Activated CD8-positive, alpha-beta T cell treated with anti-CD3 and anti-CD28 coated beads, Interleukin-2, amount 10 ng/mL, durations not matched to agents 7 days and 5 days (primary cell): Measurements from ENCODE around the gene IST1. TPM values are rescaled to one million over a fixed set of nuclear protein-coding genes. Genes with fewer than 3 reads are reported as not detected.
A peak's percentile ranks its signal among the peaks of the same experiment; 100 is the strongest.

ENCODE experiments used
- ATAC-seq: fragments of 150-1000 bp; cut with Tn5 transposase; one replicate; pipeline ENCODE4 v1.10.0; 2021; ENCODE audit warnings: moderate library complexity
- CTCF ChIA-PET: fragments of 350-600 bp; sonication (Branson Sonifier 250); formaldehyde crosslinking; loops from one replicate; lab custom pipeline; 2021; ENCODE audit warnings: antibody characterized with exemption; lab: Charles Lee
- POLR2A ChIA-PET: fragments of 350-600 bp; sonication (Branson Sonifier 250); formaldehyde crosslinking; loops from one replicate; lab custom pipeline; 2021; ENCODE audit warnings: antibody characterized with exemption; lab: Charles Lee
- DNase-seq: peaks from one replicate; pipeline ENCODE4 v3.0.0-alpha.2; 2020
- H3K27ac Mint-ChIP-seq: one replicate; pipeline ENCODE4 v1.8.0; 2021; ENCODE audit warnings: mild to moderate bottlenecking, mixed read lengths
- H3K27me3 Mint-ChIP-seq: one replicate; pipeline ENCODE4 v1.8.0; 2021; ENCODE audit warnings: low read depth, mixed read lengths
- H3K36me3 Mint-ChIP-seq: one replicate; pipeline ENCODE4 v1.8.0; 2021; ENCODE audit warnings: low read depth, mixed read lengths
- H3K4me1 Mint-ChIP-seq: one replicate; pipeline ENCODE4 v1.8.0; 2021; ENCODE audit warnings: low read depth, mixed read lengths
- H3K4me3 Mint-ChIP-seq: one replicate; pipeline ENCODE4 v1.8.0; 2021; ENCODE audit warnings: mild to moderate bottlenecking, mixed read lengths
- H3K9me3 Mint-ChIP-seq: one replicate; pipeline ENCODE4 v1.8.0; 2022; ENCODE audit warnings: mixed read lengths; ENCODE audit not compliant: insufficient read depth
- total RNA-seq, 2 experiments: library from RNA; stranded (reverse); gene quantifications; one replicate each; pipeline ENCODE4 v1.2.3, GENCODE V29; 2021

IST1 gene
- total RNA-seq, 2 experiments from 2014 or later, result 155 to 174 TPM

DNA sequence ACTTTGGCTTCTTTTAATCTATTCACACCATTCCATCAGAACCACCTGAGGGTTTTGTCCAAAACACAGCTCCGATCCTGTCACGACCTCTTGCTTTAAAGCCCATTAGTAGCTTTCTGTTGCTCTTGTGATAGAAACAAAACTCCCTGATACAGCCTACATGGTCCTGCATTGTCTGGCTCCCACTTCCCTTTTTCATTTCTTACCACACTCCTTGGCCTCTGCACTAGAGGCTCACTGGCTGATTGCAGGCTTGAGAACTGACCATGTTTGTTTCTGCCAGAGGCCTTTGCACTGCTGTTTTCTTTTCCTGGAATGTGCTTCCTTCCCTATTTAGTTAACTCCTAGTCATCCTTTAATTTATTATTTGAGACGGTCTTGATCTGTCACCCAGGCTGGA, 23.7 kb downstream of the IST1 start:
- Mint-ChIP-seq H3K9me3 (no peaks in the 10 kb centered on the region), H3K27me3 (no peaks in the 10 kb centered on the region), H3K4me1 (peaks cover 32% of the 10 kb centered on the region), H3K36me3 (peaks cover 85% of the 10 kb centered on the region), H3K4me3 (no peak overlapping the region), H3K27ac (no peak overlapping the region)
- DNase-seq (no peak), ATAC-seq (no peak)
- POLR2A ChIA-PET, result no interaction called here
- CTCF ChIA-PET, result interaction anchor here (1.2 kb wide), 1 partner anchor 36 kb away, joined by 3 read pairs; no protein-coding TSS in a partner anchor

GRCh38 chr16:71920658-71921057, 25.3 kb downstream of the IST1 start:
- Mint-ChIP-seq H3K27ac (no peak overlapping the region), H3K36me3 (peaks cover 82% of the 10 kb centered on the region), H3K27me3 (no peaks in the 10 kb centered on the region), H3K9me3 (no peaks in the 10 kb centered on the region), H3K4me3 (no peak overlapping the region), H3K4me1 (peaks cover 28% of the 10 kb centered on the region)
- POLR2A ChIA-PET, result interaction anchor here (0.6 kb wide), 1 partner anchor 17 kb away, joined by 3 read pairs; no protein-coding TSS in a partner anchor
- CTCF ChIA-PET, result interaction anchor here (0.6 to 2.0 kb wide), 2 partner anchors 41 to 43 kb away, joined by 3 to 7 read pairs; no protein-coding TSS in a partner anchor
- DNase-seq (no peak), ATAC-seq (no peak)

DNA sequence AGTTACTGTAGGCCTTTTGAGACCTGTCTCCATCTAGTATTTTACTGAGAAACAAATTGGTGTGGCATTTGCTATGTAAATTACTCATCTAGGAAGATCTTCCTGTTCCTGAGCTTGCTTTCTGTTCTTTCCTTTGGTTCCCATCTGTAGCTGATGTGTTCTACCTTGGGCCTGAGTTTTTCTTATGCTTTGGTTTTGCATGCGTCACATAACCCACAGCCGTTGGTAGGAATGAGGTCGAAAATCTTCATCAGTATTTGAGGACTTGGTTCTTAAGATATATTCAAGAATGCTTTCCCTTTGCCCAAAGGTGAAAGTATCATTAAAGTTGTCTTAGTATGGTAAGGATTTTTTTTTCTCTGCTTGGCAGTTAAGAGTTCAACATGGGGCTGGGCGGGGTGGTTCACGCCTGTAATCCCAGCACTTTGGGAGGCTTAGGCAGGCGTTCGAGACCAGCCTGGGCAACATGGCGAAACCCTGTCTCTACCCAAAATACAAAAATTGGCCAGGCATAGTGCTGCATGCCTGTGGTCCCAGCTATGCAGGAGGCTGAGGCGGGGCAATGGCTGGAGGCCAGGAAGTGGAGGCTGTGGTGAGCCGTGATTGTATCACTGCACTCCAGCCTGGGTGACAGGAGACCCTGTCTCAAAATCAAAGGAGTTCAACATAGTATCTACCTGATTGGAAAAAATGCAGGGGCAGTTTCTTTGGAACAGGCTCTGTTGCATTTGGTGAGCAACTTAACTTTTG, 28.8 kb downstream of the IST1 start:
- peaks cover 80% of the 10 kb centered on the region for H3K36me3 Mint-ChIP-seq
- H3K9me3 Mint-ChIP-seq, result no peaks in the 10 kb centered on the region
- no peak overlapping the region for H3K4me3 Mint-ChIP-seq
- no peaks in the 10 kb centered on the region for H3K27me3 Mint-ChIP-seq
- POLR2A ChIA-PET, result no interaction called here
- ATAC-seq, result no peak
- CTCF ChIA-PET, result interaction anchor here (1.1 kb wide), 1 partner anchor 37 kb away, joined by 3 read pairs; no protein-coding TSS in a partner anchor
- H3K27ac Mint-ChIP-seq, result peak overlapping the region; percentile 22
- DNase-seq, result no peak
- H3K4me1 Mint-ChIP-seq, result peaks cover 16% of the 10 kb centered on the region

- peaks cover 77% of the 10 kb centered on the region for H3K36me3 Mint-ChIP-seq
- POLR2A ChIA-PET, result no interaction called here
- DNase-seq, result no peak
These were observed 29.4 kb downstream of the IST1 start for GRCh38 chr16:71924710-71925109.

DNA sequence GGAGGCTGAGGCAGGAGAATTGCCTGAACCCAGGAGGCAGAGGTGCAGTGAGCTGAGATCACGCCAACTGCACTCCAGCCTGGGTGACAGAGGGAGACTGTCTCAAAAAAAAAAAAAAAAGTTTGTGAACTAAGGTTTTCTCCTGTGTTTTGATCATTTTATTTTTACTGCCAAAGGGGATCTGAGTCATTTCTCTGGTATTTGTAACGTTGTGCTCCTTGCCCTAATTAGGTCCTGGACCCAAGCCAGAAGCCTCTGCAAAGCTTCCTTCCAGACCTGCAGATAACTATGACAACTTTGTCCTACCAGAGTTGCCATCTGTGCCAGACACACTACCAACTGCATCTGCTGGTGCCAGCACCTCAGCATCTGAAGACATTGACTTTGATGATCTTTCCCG, 32.1 kb downstream of the IST1 start:
- CTCF ChIA-PET, result no interaction called here
- POLR2A ChIA-PET, result interaction anchor here (0.7 kb wide), 1 partner anchor 44 kb away, joined by 3 read pairs; no protein-coding TSS in a partner anchor
- ATAC-seq, result no peak

More at GRCh38 chr16:71924710-71925109, 29.4 kb downstream of the IST1 start:
- CTCF ChIA-PET, result interaction anchor here (1.1 kb wide), 1 partner anchor 37 kb away, joined by 3 read pairs; no protein-coding TSS in a partner anchor
- Mint-ChIP-seq H3K27ac (no peak overlapping the region), H3K4me3 (no peak overlapping the region), H3K27me3 (no peaks in the 10 kb centered on the region), H3K4me1 (peaks cover 16% of the 10 kb centered on the region), H3K9me3 (no peaks in the 10 kb centered on the region)
- no peak for ATAC-seq

GRCh38 chr16:71927787-71928186, 32.5 kb downstream of the IST1 start:
- Mint-ChIP-seq H3K9me3 (no peaks in the 10 kb centered on the region), H3K27ac (no peak overlapping the region), H3K36me3 (peaks cover 58% of the 10 kb centered on the region), H3K27me3 (no peaks in the 10 kb centered on the region), H3K4me3 (no peak overlapping the region), H3K4me1 (peaks cover 13% of the 10 kb centered on the region)
- POLR2A ChIA-PET, result interaction anchor here (0.7 kb wide), 1 partner anchor 44 kb away, joined by 3 read pairs; no protein-coding TSS in a partner anchor
- CTCF ChIA-PET, result no interaction called here
- ATAC-seq, result no peak
- no peak for DNase-seq

More for the DNA sequence above, 32.1 kb downstream of the IST1 start:
- Mint-ChIP-seq H3K4me3 (no peak overlapping the region), H3K36me3 (peaks cover 62% of the 10 kb centered on the region), H3K27me3 (no peaks in the 10 kb centered on the region), H3K9me3 (no peaks in the 10 kb centered on the region), H3K27ac (no peak overlapping the region), H3K4me1 (peaks cover 16% of the 10 kb centered on the region)
- no peak for DNase-seq

DNA sequence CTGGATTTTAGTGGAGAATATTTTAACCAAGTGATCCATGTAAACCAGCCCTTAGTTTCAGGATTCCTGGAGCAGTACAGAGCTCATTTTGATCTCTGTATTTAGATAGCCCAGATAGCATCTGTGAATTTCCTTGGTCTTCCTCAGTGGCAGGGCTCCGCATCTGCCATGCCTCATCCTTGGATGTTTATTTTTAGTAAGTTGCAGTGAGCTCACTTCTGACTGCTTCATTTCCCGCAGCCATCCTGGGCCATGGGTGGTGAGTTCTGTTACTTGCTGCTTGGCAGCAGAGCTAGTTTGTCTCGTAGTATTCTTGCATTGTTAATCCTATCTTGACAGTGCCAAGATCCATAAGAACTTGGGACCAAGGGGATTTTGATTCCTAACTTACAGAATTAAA, 33.7 kb downstream of the IST1 start:
- POLR2A ChIA-PET, result interaction anchor here (1.7 kb wide), 1 partner anchor 8 kb away, joined by 4 read pairs; no protein-coding TSS in a partner anchor

DNA sequence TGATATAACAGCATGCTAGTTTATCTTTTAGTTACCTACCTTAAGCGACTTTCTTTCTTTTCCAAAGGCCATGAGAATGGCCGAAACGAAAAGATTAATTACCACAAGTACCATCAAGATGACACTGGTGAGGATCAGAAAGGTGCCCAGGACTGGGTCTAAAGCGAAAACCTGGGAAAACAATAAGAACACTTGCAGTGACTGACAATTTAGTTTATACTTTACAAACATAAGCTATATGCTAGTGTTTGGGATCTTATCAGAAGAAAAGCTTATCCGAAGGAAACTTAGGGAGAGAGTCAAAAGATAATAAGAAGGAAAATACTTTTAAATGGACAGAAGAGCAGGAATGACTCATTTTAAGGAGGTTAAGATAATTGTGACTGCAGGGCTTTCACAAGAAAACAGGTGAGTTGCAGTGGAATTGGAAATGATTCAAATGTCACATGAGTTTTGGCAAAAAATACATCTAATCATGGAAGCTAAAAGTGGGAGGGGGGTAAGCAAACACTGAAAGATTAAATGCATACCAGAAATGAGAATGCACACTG, 34.8 kb downstream of the IST1 start:
- Mint-ChIP-seq H3K27ac (no peak overlapping the region), H3K9me3 (no peaks in the 10 kb centered on the region), H3K4me1 (no peaks in the 10 kb centered on the region), H3K4me3 (no peak overlapping the region), H3K36me3 (peaks cover 52% of the 10 kb centered on the region), H3K27me3 (no peaks in the 10 kb centered on the region)
- POLR2A ChIA-PET, result no interaction called here
- no peak for DNase-seq
- ATAC-seq, result no peak
- CTCF ChIA-PET, result interaction anchor here (0.6 to 2.2 kb wide), 3 partner anchors 27 to 48 kb away, joined by 3 to 7 read pairs (median 7); no protein-coding TSS in a partner anchor

More for the DNA sequence above, 33.7 kb downstream of the IST1 start:
- no peak overlapping the region for H3K4me3 Mint-ChIP-seq
- DNase-seq (no peak), ATAC-seq (no peak)
- no peak overlapping the region for H3K27ac Mint-ChIP-seq
- H3K9me3 Mint-ChIP-seq, result no peaks in the 10 kb centered on the region
- CTCF ChIA-PET, result interaction anchor here (1.9 to 2.2 kb wide), 2 partner anchors 32 to 47 kb away, joined by 7 read pairs; no protein-coding TSS in a partner anchor
- H3K36me3 Mint-ChIP-seq, result peaks cover 52% of the 10 kb centered on the region
- no peaks in the 10 kb centered on the region for H3K27me3 Mint-ChIP-seq
- peaks cover 5% of the 10 kb centered on the region for H3K4me1 Mint-ChIP-seq

GRCh38 chr16:71931001-71931400, 35.7 kb downstream of the IST1 start:
- peaks cover 56% of the 10 kb centered on the region for H3K36me3 Mint-ChIP-seq
- ChIA-PET POLR2A (no interaction called here), CTCF (no interaction called here)
- H3K4me1 Mint-ChIP-seq, result no peaks in the 10 kb centered on the region
- no peak overlapping the region for H3K4me3 Mint-ChIP-seq
- no peak overlapping the region for H3K27ac Mint-ChIP-seq
- ATAC-seq, result no peak
- no peaks in the 10 kb centered on the region for H3K27me3 Mint-ChIP-seq
- no peak for DNase-seq
- no peaks in the 10 kb centered on the region for H3K9me3 Mint-ChIP-seq

DNA sequence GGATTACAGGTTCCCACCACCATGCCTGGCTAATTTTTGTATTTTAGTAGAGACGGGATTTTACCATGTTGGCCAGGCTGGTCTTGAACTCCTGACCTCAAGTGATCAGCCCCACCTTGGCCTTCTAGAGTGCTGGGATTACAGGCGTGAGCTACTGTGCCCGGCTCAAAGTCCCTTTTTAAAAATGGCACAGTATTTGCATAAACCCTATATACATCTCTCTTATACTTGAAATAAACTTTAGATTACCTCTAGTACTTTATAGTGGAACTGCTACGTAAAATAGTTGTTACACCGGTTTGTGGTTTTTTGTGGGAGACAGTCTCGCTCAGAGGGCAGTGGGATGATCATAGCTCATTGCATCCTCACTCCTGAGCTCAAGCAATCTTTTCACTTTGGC, 36.3 kb downstream of the IST1 start:
- H3K36me3 Mint-ChIP-seq, result peaks cover 53% of the 10 kb centered on the region
- ATAC-seq (no peak), DNase-seq (no peak)
- ChIA-PET POLR2A (no interaction called here), CTCF (no interaction called here)
- no peak overlapping the region for H3K27ac Mint-ChIP-seq
- no peak overlapping the region for H3K4me3 Mint-ChIP-seq
- no peaks in the 10 kb centered on the region for H3K27me3 Mint-ChIP-seq
- no peaks in the 10 kb centered on the region for H3K4me1 Mint-ChIP-seq
- H3K9me3 Mint-ChIP-seq, result no peaks in the 10 kb centered on the region

- Mint-ChIP-seq H3K4me3 (no peak overlapping the region), H3K36me3 (peaks cover 45% of the 10 kb centered on the region), H3K9me3 (no peaks in the 10 kb centered on the region), H3K27me3 (no peaks in the 10 kb centered on the region), H3K4me1 (no peaks in the 10 kb centered on the region), H3K27ac (no peak overlapping the region)
- no peak for ATAC-seq
- ChIA-PET POLR2A (interaction anchor here (0.6 kb wide), 1 partner anchor 101 kb away, joined by 3 read pairs; no protein-coding TSS in a partner anchor), CTCF (no interaction called here)
- DNase-seq, result no peak
These were observed 37.7 kb downstream of the IST1 start for GRCh38 chr16:71933017-71933416.
